Cortex of kidney (tissue), 1 donor: ENCODE measurements around the gene SYT11.
"Not testable (repeated sequence)": the region's sequence is repeated elsewhere in the genome, so short reads cannot be mapped to it uniquely, and the experiment has no call there.

Source experiments
- DNase-seq: peaks from one replicate; lab custom pipeline; 2025; lab: John Stamatoyannopoulos, UW

SYT11 gene

DNA sequence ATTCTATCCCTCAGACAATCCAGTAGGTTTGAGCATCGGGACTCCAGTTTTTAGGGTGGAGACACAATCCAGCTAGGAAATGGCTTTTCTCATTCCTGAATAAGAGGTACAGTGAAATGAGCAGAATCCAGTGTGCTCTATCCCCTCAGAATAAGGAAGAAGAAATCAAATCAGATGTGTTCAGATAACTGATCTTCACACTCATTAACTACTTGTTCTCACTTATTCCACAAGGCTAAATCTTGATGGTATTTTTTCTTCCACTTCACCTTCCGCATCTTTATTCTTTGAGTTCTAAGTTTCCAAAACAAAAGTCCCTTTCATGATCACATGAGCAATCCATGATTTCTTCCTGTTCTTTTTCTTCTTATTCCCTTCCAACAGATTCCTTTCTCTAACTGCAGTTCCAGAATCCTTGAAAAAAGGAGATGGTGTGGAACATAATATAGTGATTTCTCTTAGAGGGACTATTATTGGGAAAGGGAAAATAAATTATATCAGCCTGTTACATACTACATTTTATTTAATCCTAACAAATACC, 1.7 kb downstream of the SYT11 start:
- DNase-seq, result no peak

- no peak for DNase-seq
Measured at GRCh38 chr1:155861896-155862295, 2.5 kb downstream of the SYT11 start.

DNA sequence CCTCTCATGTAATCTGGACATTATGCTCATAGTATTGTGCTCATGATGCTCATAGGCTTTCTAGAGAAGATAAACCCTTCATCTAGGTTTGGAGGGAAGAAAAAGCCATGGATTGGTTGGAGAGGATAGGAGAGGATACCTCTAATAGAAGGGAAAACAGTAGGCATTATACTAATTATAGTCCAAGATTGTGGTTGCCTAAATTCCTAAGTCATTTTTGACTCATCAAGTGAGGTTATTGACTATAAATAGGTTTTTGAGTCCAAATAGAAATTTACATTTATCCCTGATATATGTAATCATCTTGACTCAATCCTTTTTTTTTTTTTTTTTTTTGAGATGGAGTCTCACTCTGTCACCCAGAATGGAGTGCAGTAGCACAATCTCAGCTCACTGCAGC, 5.0 kb downstream of the SYT11 start:
- no peak for DNase-seq

- no peak for DNase-seq
Measured at GRCh38 chr1:155867766-155868165, 8.4 kb downstream of the SYT11 start.

GRCh38 chr1:155871390-155871789, 12.0 kb downstream of the SYT11 start:
- no peak for DNase-seq

- DNase-seq, result no peak
Measured at GRCh38 chr1:155872527-155872926, 13.2 kb downstream of the SYT11 start.

DNA sequence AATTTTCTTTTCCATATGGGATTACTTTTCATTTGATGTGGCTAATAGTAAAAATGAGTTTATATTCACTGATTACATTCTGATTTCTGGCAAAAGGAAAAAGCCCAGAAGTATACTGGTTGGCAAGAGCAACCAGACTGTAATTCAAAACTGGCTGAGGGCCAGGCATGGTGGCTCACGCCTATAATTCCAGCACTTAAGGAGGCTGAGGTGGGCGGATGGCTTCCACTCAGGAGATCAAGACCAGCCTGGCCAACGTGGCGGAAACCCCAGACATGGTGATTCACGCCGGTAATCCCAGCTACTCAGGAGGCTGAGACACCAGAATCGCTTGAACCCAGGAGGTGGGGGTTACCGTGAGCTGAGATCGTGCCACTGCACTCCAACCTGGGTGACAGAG, 14.5 kb downstream of the SYT11 start:
- no peak for DNase-seq

DNA sequence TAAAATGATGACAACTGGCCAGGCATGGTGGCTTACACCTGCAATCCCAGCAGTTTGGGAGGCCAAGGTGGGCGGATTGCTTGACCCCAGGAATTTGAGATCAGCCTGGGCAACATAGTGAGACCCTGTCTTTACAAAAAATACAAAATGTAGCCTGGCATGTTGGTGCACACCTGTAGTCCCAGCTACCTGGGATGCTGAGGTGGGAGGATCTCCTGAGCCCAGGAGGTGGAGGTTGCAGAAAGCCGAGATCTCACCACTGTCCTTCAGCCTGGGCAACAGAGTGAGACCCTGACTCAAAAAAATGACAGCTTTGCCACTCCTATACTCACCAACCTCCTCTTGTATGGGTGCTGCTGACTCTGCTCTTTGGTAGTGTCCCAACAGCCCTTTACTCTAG, 18.6 kb downstream of the SYT11 start:
- no peak for DNase-seq

DNA sequence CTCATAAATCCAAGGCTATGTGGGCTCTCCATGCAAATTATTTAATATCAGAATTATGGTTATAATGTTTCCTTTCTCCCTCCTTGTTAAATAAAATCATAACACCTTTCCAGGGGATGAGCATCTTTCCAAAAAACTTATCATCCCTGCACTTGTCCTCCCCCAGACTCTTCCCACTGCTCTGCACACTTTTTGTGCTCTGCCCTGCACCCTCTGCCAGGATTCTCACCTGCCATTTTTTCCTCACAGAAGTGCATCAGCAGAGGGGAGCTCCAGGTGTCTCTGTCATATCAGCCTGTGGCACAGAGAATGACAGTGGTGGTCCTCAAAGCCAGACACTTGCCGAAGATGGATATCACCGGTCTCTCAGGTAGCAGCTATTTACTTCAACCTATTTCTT, 20.9 kb downstream of the SYT11 start:
- DNase-seq, result no peak

GRCh38 chr1:155880950-155881349, 21.6 kb downstream of the SYT11 start:
- DNase-seq, result no peak

DNA sequence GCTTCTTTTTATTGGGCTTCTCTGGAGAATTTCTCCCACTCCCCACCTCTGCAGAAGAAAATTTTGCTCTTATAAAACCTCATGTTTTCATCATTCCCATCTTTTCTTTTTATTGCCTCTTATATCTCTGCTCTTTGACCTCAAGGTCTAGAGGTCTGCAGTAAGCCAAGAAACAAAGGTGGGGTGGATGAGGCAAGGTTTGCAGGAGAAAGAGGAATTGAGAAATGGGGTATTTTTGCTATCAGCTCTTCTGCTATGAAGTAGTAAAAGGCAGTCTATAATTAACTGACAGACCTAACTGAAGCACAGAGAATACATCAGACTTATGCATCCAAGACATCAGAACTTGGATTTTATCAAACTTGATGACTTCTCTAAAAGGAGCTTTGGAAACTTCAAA, 22.9 kb downstream of the SYT11 start:
- no peak for DNase-seq

DNA sequence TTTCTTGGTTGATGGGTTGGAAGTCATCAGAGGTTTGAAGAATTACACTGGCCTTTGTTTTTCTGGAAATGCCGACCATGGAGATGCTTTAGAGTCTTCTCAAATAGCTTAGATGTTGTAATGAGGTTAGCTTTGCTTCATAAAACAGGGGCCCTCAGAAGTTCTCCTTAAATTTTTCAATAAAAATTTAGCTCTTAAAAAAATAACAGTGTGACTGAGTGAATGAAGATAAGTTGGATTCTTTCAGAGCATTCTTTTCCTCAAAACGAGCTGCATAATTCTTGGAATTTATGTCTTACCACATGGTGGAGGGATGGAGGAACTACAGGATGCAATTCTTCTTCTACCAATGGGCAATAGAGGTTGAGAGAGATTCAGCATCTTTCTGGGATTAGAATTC, 23.4 kb downstream of the SYT11 start:
- no peak for DNase-seq

- no peak for DNase-seq
Measured at GRCh38 chr1:155884031-155884960, 24.9 kb downstream of the SYT11 start.

DNA sequence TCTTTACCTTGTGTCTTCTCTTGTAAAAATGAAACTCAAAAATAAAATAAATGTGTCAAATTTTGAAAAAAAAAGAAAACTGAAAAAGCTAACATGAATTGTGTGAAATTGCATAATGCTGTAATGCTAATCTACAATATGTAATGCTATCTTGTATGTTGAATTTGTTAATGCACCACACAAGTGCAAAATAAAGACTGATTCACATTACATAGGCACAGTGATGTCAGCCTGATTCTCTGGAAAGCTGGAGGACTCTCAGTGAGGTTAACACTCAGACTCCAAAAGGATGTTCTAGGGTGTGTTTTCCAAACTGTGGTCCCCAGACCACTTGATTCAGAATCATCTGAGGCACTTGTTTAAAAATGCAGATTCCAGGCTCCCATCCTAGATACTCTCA, 25.6 kb downstream of the SYT11 start:
- DNase-seq, result no peak

GRCh38 chr1:155888481-155888880, 29.1 kb downstream of the SYT11 start:
- no peak for DNase-seq

GRCh38 chr1:155889566-155889965, 30.2 kb downstream of the SYT11 start:
- no peak for DNase-seq

DNA sequence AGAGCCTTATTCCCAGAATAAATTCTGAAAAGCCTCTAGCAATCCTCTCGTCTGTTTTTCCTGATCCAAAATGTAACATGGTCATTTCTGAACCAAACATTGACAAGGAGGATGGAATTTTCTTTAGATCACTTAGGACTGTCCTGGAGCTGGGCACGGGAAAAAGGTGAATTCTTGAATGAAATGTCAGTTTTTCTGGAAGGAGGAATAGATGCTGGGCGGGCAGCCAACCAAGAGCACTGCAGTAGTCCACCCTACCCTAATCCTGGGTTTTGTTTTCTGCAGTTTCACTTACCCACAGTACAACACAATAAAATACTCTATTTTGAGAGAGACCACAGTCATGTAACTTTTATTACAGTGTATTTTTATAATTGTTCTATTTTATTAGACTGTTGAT, 30.9 kb downstream of the SYT11 start:
- DNase-seq, result no peak

DNA sequence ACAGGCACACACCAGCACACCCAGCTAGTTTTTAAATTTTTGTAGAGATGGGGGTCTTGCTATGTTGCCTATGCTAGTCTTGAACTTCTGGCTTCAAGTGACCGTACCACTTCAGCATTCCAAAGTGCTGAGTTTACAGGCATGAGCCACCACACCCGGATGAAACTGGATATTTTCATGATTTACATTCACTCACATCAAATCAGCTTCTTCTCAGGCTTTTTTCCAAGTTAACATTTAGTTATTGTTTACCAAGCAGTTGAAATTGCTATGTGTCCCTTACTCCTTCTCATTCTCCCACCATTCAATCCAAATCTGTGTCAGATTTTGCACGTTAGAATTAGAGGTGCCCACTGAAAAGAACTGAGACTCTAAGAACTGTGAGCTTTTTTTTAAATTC, 33.4 kb downstream of the SYT11 start:
- DNase-seq, result no peak

- no peak for DNase-seq
Measured at GRCh38 chr1:155893389-155894142, 34.2 kb downstream of the SYT11 start.

DNA sequence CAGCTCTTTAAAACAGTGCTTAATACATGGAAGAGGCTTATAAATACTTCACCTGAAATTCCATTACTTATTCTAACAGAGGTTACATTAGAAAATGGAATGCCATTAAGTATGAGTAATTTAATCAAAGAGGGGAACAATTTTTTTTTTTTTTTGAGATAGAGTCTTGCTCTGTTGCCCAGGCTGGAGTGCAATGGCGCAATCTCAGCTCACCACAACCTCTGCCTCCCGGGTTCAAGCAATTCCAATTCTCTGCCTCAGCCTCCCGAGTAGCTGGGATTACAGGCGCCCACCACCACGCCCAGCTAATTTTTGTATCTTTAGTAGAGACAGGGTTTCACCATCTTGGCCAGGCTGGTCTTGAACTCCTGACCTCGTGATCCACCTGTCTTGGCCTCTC, 36.2 kb downstream of the SYT11 start:
- DNase-seq, result not testable (repeated sequence)

GRCh38 chr1:155896476-155896875, 37.1 kb downstream of the SYT11 start:
- DNase-seq, result not testable (repeated sequence)

DNA sequence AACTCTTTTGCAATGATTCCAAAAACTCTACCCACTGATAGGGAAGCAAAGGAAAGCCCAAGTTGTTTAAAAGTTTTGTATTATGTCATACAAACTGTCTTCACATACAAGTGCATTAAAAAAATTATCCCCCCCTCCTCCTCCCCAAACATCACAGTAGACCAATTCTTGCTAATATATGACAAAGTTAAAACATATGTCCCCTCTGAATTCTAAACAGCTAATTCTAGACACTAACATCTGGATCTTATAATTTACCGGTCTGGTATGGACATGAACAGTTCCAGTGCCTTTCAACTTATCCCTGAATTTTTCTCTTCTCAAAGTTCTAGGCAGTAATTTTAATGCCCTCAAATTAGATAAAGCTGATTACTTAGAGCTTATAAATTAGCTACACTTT, 38.4 kb downstream of the SYT11 start:
- no peak for DNase-seq

DNA sequence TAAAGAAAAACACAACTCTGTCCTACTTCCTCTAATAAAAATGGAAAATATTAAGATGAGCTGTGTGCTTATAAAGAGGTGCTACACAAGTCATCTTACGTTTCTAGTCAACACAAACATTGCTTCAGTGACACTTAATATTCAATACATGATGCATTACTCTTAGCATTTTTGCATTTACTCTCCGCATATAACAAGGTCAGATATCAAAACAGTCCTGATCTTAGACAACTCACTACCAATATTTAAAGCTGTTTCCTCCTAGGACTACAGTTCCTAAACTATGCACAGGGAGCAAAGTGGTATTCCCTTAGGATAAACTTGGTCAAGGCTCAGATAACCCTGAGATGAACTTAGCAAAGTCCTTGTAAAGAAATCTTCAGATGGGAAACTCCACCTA, 39.5 kb downstream of the SYT11 start:
- no peak for DNase-seq
